Measurements from ENCODE around the gene FEZF1.

The FEZF1 gene

GRCh38 chr7:122304319-122304975 is at the start of gene FEZF1:
TSS of gene FEZF1 (minus strand) at chr7:122304750. CDS start at chr7:122304437, 313 bp downstream.
- DNase-seq = peak; percentile 46

GRCh38 chr7:122352454-122352853 is 47.9 kb upstream of the FEZF1 start:
- DNase-seq = no peak

- no peak for DNase-seq
Observed at GRCh38 chr7:122350701-122351100, 46.2 kb upstream of the FEZF1 start.

GRCh38 chr7:122344303-122344620 is 39.7 kb upstream of the FEZF1 start:
- DNase-seq = no peak

- DNase-seq = no peak
Observed at GRCh38 chr7:122343601-122344302, 39.2 kb upstream of the FEZF1 start.

- DNase-seq = no peak
Observed at GRCh38 chr7:122340427-122340826, 35.9 kb upstream of the FEZF1 start.

GRCh38 chr7:122339145-122339904 is 34.8 kb upstream of the FEZF1 start:
- no peak for DNase-seq

GRCh38 chr7:122337011-122337410 is 32.5 kb upstream of the FEZF1 start:
- peak; percentile 27 for DNase-seq

GRCh38 chr7:122329145-122329802 is 24.7 kb upstream of the FEZF1 start:
- DNase-seq = no peak

- DNase-seq = no peak
Observed at GRCh38 chr7:122327969-122328368, 23.4 kb upstream of the FEZF1 start.

- no peak for DNase-seq
Observed at GRCh38 chr7:122316467-122317388, 12.2 kb upstream of the FEZF1 start.

- no peak for DNase-seq
Observed at GRCh38 chr7:122315507-122316466, 11.2 kb upstream of the FEZF1 start.

- no peak for DNase-seq
Observed at GRCh38 chr7:122314284-122314683, 9.7 kb upstream of the FEZF1 start.

- no peak for DNase-seq
Observed at GRCh38 chr7:122312789-122313188, 8.2 kb upstream of the FEZF1 start.

- no peak for DNase-seq
Observed at GRCh38 chr7:122311734-122312450, 7.3 kb upstream of the FEZF1 start.

GRCh38 chr7:122311050-122311700 is 6.6 kb upstream of the FEZF1 start:
- no peak for DNase-seq

GRCh38 chr7:122310119-122311021 is 5.8 kb upstream of the FEZF1 start:
- DNase-seq = no peak

- DNase-seq = no peak
Observed at GRCh38 chr7:122309421-122309820, 4.9 kb upstream of the FEZF1 start.

- DNase-seq = no peak
Observed at GRCh38 chr7:122307228-122307621, 2.7 kb upstream of the FEZF1 start.
